Measurements from ENCODE around the gene EFCC1. TPM values are rescaled to one million over a fixed set of nuclear protein-coding genes. Genes with fewer than 3 reads are reported as not detected.

Gene EFCC1
- total and polyA plus RNA-seq, 5 donors from 2014 or later = 0.15 TPM; not detected in 4

DNA sequence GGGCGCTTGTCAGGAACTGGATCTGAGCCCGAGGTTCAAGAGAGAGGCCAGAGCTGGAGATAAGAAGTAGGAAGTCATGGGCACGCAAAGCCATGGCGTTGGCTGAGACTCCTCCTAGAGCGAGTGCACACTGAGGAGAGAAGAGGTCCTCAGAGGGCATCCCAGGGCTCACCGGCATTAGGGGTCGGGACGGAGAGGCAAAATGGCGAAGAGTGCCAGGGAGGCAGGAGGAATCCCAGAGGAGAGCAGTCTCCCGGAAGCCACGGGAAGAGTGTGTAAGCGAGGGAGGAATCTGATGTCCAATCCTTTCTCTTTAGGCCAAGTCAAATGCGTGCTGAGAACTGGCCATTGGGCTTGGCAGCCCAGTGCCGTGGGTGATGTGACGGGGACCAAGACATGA, 24.0 kb downstream of the EFCC1 start:
- Histone ChIP-seq H3K36me3 (ENCODE audit: control insufficient read depth, insufficient read depth, low read length) (no peaks in the 10 kb centered on the region), H3K9me3 (ENCODE audit: control insufficient read depth in 2 of 2, low read length in 2 of 2) (no peaks in the 10 kb centered on the region), H3K27me3 (ENCODE audit: control insufficient read depth, insufficient read depth, low read length) (no peaks in the 10 kb centered on the region), H3K27ac (ENCODE audit: insufficient read depth, low read length, poor library complexity, severe bottlenecking) (no peak overlapping the region), H3K4me3 (ENCODE audit: low read depth, low read length) (no peak overlapping the region), H3K4me1 (ENCODE audit: control insufficient read depth, insufficient read depth, low read length, poor library complexity, severe bottlenecking) (peaks cover 12% of the 10 kb centered on the region)
- no peaks in the 10 kb centered on the region for H3K36me3 Mint-ChIP-seq
- peaks cover 15% of the 10 kb centered on the region for H3K27me3 Mint-ChIP-seq
- no peak for ATAC-seq (ENCODE audit: low read depth in 2 of 2)
- no peaks in the 10 kb centered on the region for H3K9me3 Mint-ChIP-seq
- H3K27ac Mint-ChIP-seq = peak overlapping the region in 2 of 3 donors; percentile 70 to 98
- H3K4me1 Mint-ChIP-seq = peaks cover 7 to 24% (median 12%) of the 10 kb centered on the region in 4 donors
- no peak for DNase-seq
- peak overlapping the region in 3 of 4 donors; percentile 37 to 75 (median 45) for H3K4me3 Mint-ChIP-seq

DNA sequence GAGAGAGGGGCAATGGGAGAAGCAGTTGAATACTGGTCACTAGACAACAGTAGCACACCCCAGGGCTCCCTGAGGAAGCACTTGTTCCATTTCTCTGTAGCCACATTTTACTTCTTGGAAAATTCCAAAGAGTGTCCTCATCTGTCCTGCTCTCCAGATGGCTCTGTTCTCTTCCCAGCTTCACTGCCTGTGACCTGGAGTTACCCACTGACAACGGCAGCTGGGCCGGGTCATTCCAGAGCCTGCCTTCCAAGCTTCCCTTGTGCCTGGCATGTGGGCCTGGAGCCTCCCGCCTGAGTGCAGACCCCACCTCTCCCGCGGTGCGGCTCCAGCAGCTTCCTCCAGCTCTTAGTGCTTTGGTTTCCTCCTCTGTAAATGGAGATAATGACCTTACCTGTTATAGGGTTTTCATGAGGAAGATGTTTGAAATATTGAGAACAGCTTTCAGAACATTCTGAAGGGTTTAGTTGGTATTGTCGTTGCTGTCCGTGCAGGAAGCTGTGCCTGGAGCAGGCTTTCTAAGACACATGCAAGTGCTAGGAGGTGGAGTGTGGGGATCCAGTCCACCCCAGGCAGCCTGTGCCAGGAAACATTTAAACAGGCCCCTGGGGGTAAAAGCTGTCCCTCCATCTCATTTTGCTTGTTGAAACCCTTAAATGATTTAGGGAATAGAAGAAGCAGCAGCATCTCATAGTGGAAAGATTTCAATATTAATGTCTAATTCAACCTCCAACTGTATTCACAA, 24.8 kb downstream of the EFCC1 start:
- Histone ChIP-seq H3K9me3 (ENCODE audit: control insufficient read depth in 2 of 2, low read length in 2 of 2) (no peaks in the 10 kb centered on the region), H3K27ac (ENCODE audit: insufficient read depth, low read length, poor library complexity, severe bottlenecking) (peak overlapping the region; percentile 69), H3K27me3 (ENCODE audit: control insufficient read depth, insufficient read depth, low read length) (no peaks in the 10 kb centered on the region), H3K4me1 (ENCODE audit: control insufficient read depth, insufficient read depth, low read length, poor library complexity, severe bottlenecking) (peaks cover 12% of the 10 kb centered on the region), H3K36me3 (ENCODE audit: control insufficient read depth, insufficient read depth, low read length) (no peaks in the 10 kb centered on the region), H3K4me3 (ENCODE audit: low read depth, low read length) (peak overlapping the region; percentile 76)
- H3K9me3 Mint-ChIP-seq = no peaks in the 10 kb centered on the region
- H3K4me1 Mint-ChIP-seq = peaks cover 7 to 24% (median 12%) of the 10 kb centered on the region in 4 donors
- peak overlapping the region; percentile 79 to 94 (median 87) for H3K4me3 Mint-ChIP-seq
- H3K27me3 Mint-ChIP-seq = peaks cover 15% of the 10 kb centered on the region
- ATAC-seq (ENCODE audit: low read depth in 2 of 2) = no peak
- H3K36me3 Mint-ChIP-seq = no peaks in the 10 kb centered on the region
- no peak for DNase-seq
- H3K27ac Mint-ChIP-seq = peak overlapping the region; percentile 81 to 98 (median 98)

DNA sequence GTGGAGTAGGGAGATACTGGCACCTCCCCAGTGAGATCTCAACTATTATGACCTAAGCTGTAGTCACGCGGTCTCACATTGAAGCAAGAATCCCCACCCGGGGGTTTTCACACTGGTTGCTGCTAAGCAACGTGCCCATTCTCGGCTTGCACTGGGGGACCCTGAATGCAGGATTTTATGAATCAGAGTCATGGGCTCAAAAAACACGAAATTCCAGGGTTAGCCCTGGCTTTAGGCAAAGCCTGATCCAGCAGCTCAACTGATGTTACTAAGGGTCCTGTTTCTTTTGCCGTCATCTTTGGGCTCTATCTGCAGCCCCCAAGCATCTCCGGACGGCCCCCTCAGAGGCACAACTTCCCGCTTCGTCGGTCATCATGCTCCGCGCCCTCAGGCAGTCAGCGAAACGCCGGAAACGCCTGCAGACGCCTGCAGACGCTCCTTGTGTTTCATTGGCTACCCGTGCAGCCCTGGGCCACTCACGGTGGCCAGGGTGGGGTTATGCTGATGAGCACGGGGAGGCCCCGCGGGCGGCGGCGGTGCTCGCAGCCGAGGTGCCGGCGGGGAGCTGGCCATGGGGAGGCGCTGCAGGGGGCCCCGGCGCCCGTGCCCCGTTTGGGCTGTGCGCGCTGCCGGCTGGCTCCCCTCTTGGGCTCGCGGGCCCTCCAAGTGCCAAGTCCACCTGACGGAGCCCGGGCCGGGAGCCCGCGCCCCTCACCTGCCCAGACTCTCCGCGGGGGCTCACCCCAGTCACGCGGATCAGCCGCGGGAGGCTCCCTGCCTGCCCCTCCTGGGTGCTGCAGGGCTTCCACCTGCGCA, 25.8 kb downstream of the EFCC1 start:
- H3K4me1 ChIP-seq (ENCODE audit: control insufficient read depth, insufficient read depth, low read length, poor library complexity, severe bottlenecking) = peaks cover 12% of the 10 kb centered on the region
- H3K36me3 Mint-ChIP-seq = no peaks in the 10 kb centered on the region
- H3K9me3 ChIP-seq (ENCODE audit: control insufficient read depth in 2 of 2, low read length in 2 of 2) = no peaks in the 10 kb centered on the region
- H3K36me3 ChIP-seq (ENCODE audit: control insufficient read depth, insufficient read depth, low read length) = no peaks in the 10 kb centered on the region
- peak overlapping the region; percentile 79 to 94 (median 87) for H3K4me3 Mint-ChIP-seq
- no peaks in the 10 kb centered on the region for H3K9me3 Mint-ChIP-seq
- DNase-seq = peak; percentile 87 to 97 (median 92)
- peaks cover 15% of the 10 kb centered on the region for H3K27me3 Mint-ChIP-seq
- H3K4me3 ChIP-seq (ENCODE audit: low read depth, low read length) = peak overlapping the region; percentile 76
- no peaks in the 10 kb centered on the region for H3K27me3 ChIP-seq (ENCODE audit: control insufficient read depth, insufficient read depth, low read length)
- peak overlapping the region; percentile 69 for H3K27ac ChIP-seq (ENCODE audit: insufficient read depth, low read length, poor library complexity, severe bottlenecking)
- peak; percentile 100 for ATAC-seq (ENCODE audit: low read depth in 2 of 2)
- H3K4me1 Mint-ChIP-seq = peaks cover 7 to 24% (median 11%) of the 10 kb centered on the region in 4 donors
- H3K27ac Mint-ChIP-seq = peak overlapping the region; percentile 81 to 98 (median 98)

DNA sequence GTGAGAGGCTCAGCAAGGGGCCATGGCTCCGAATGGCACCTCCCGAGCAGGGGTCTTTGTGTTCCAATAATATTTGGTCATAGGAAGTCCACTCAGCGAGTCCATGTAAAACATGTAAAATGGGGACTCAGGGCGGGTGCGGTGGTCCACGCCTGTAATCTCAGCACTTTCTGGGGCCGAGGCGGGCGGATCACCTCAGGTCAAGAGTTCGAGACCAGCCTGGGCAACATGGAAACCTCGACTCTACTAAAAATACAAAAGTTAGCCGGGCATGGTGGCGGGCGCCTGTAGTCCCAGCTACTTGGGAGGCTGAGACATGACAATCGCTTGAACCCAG, 26.4 kb downstream of the EFCC1 start:
- H3K36me3 Mint-ChIP-seq = no peaks in the 10 kb centered on the region
- peaks cover 7 to 24% (median 10%) of the 10 kb centered on the region in 4 donors for H3K4me1 Mint-ChIP-seq
- peaks cover 20% of the 10 kb centered on the region for H3K27me3 Mint-ChIP-seq
- DNase-seq = no peak
- Histone ChIP-seq H3K36me3 (ENCODE audit: control insufficient read depth, insufficient read depth, low read length) (no peaks in the 10 kb centered on the region), H3K4me1 (ENCODE audit: control insufficient read depth, insufficient read depth, low read length, poor library complexity, severe bottlenecking) (peaks cover 12% of the 10 kb centered on the region), H3K27me3 (ENCODE audit: control insufficient read depth, insufficient read depth, low read length) (no peaks in the 10 kb centered on the region), H3K4me3 (ENCODE audit: low read depth, low read length) (no peak overlapping the region), H3K9me3 (ENCODE audit: control insufficient read depth in 2 of 2, low read length in 2 of 2) (no peaks in the 10 kb centered on the region), H3K27ac (ENCODE audit: insufficient read depth, low read length, poor library complexity, severe bottlenecking) (peak overlapping the region; percentile 65)
- ATAC-seq (ENCODE audit: low read depth in 2 of 2) = no peak
- H3K4me3 Mint-ChIP-seq = peak overlapping the region in 2 of 4 donors; percentile 21 to 36
- no peak overlapping the region for H3K27ac Mint-ChIP-seq
- H3K9me3 Mint-ChIP-seq = no peaks in the 10 kb centered on the region

DNA sequence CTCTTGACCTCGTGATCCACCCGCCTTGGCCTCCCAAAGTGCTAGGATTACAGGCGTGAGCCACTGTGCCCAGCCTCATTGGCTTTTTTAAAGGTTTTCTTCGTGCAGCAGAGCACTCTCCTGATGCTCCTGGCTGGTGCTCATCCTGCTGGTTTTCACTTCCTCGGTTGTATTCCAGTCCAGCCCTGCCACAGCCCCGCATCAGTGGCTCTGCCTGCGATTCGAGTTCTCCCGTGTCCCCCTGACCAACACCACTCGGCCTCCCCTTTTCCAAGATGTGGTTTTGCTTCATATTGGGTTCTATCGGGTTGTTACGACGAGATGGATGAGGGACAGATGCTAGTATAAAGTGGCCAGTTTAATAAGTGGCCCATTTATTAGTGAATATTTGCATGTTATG, 27.8 kb downstream of the EFCC1 start:
- no peaks in the 10 kb centered on the region for H3K9me3 ChIP-seq (ENCODE audit: control insufficient read depth in 2 of 2, low read length in 2 of 2)
- no peaks in the 10 kb centered on the region for H3K9me3 Mint-ChIP-seq
- no peak overlapping the region for H3K27ac ChIP-seq (ENCODE audit: insufficient read depth, low read length, poor library complexity, severe bottlenecking)
- ATAC-seq (ENCODE audit: low read depth in 2 of 2) (no peak), DNase-seq (no peak)
- H3K4me1 Mint-ChIP-seq = peaks cover 7 to 24% (median 10%) of the 10 kb centered on the region in 4 donors
- H3K36me3 ChIP-seq (ENCODE audit: control insufficient read depth, insufficient read depth, low read length) = no peaks in the 10 kb centered on the region
- peak overlapping the region in 2 of 3 donors; percentile 5 to 73 for H3K27ac Mint-ChIP-seq
- H3K4me3 Mint-ChIP-seq = peak overlapping the region in 1 of 4 donors; percentile 19
- H3K4me1 ChIP-seq (ENCODE audit: control insufficient read depth, insufficient read depth, low read length, poor library complexity, severe bottlenecking) = peaks cover 12% of the 10 kb centered on the region
- no peaks in the 10 kb centered on the region for H3K27me3 ChIP-seq (ENCODE audit: control insufficient read depth, insufficient read depth, low read length)
- no peak overlapping the region for H3K4me3 ChIP-seq (ENCODE audit: low read depth, low read length)
- H3K27me3 Mint-ChIP-seq = peaks cover 18% of the 10 kb centered on the region
- no peaks in the 10 kb centered on the region for H3K36me3 Mint-ChIP-seq

DNA sequence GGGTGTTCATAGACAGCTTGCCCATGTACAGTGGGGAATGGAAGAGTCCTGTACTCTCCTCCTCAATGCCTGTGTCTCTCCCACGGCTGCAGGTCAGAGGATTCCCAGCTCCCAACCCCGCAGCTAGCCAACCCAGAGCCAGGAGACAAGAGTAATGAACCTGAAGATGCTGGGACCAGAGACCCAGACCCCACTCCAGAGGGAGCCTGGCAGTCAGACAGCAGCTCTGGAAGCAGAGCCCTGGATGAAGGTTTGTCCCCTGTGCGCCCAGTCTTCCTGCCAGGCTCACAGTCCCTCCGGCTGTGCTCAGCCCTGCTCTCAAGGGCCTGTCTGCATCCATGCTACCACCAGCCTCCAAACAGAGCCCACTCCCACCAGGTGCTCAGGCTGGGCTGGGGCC, 29.5 kb downstream of the EFCC1 start:
- H3K4me3 Mint-ChIP-seq = no peak overlapping the region
- peaks cover 17% of the 10 kb centered on the region for H3K27me3 Mint-ChIP-seq
- H3K9me3 Mint-ChIP-seq = no peaks in the 10 kb centered on the region
- no peak for ATAC-seq (ENCODE audit: low read depth in 2 of 2)
- no peaks in the 10 kb centered on the region for H3K36me3 Mint-ChIP-seq
- H3K4me1 Mint-ChIP-seq = peaks cover 6 to 14% (median 10%) of the 10 kb centered on the region in 4 donors
- H3K27ac Mint-ChIP-seq = no peak overlapping the region
- no peak for DNase-seq
- no peak overlapping the region for H3K27ac ChIP-seq (ENCODE audit: insufficient read depth, low read length, poor library complexity, severe bottlenecking)
- H3K36me3 ChIP-seq (ENCODE audit: control insufficient read depth, insufficient read depth, low read length) = no peaks in the 10 kb centered on the region
- no peak overlapping the region for H3K4me3 ChIP-seq (ENCODE audit: low read depth, low read length)
- H3K4me1 ChIP-seq (ENCODE audit: control insufficient read depth, insufficient read depth, low read length, poor library complexity, severe bottlenecking) = peaks cover 12% of the 10 kb centered on the region
- no peaks in the 10 kb centered on the region for H3K9me3 ChIP-seq (ENCODE audit: control insufficient read depth in 2 of 2, low read length in 2 of 2)
- H3K27me3 ChIP-seq (ENCODE audit: control insufficient read depth, insufficient read depth, low read length) = no peaks in the 10 kb centered on the region

DNA sequence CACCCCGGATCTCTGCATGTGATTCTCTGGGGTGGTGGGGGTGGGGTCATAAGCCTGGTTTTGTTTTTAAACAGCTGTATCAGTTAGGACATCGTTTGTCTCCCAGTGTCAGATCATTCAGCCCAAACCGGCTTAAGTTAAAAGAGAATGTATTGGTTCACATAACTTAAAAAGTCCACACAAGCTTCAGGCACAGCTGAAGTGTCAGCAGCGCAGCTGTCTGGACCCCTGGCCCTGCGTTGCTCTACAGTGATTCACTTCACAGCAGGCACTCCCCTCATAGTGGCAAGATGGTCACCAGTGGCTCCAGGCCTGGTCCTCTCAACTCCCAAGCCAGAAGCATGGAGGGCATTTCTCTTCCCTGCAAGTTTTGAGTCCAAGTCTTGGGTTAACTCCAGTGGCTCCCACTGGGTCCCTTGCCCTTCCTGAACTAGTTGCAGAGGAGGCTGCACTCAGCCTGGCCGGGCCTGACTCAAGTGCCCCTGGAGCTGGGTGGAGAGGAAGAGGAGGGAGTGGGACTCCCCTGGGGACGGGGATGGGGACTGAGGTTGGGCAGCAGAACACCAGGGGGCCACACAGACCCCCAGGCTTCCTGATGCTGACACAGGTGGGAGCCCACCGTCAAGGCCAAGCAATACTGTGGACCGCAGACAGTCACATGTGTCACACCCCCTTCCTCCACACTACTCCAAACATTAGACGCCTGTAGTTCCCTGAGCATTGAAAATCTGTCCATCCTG, 30.5 kb downstream of the EFCC1 start:
- Mint-ChIP-seq H3K4me3 (no peak overlapping the region), H3K4me1 (peaks cover 0 to 5% (median 4%) of the 10 kb centered on the region in 4 donors), H3K9me3 (no peaks in the 10 kb centered on the region), H3K36me3 (no peaks in the 10 kb centered on the region), H3K27ac (peak overlapping the region in 1 of 3 donors; percentile 32), H3K27me3 (peaks cover 15% of the 10 kb centered on the region)
- DNase-seq (no peak), ATAC-seq (ENCODE audit: low read depth in 2 of 2) (no peak)
- Histone ChIP-seq H3K4me1 (ENCODE audit: control insufficient read depth, insufficient read depth, low read length, poor library complexity, severe bottlenecking) (peaks cover 8% of the 10 kb centered on the region), H3K27ac (ENCODE audit: insufficient read depth, low read length, poor library complexity, severe bottlenecking) (no peak overlapping the region), H3K9me3 (ENCODE audit: control insufficient read depth in 2 of 2, low read length in 2 of 2) (no peaks in the 10 kb centered on the region), H3K27me3 (ENCODE audit: control insufficient read depth, insufficient read depth, low read length) (no peaks in the 10 kb centered on the region), H3K4me3 (ENCODE audit: low read depth, low read length) (no peak overlapping the region), H3K36me3 (ENCODE audit: control insufficient read depth, insufficient read depth, low read length) (no peaks in the 10 kb centered on the region)
